ENCODE measurements around the gene HIC2.
"Not testable (repeated sequence)": the region's sequence is repeated elsewhere in the genome, so short reads cannot be mapped to it uniquely, and the experiment has no call there.

- not testable (repeated sequence) for TF ChIP-seq EGR1 (IDR thresholded peaks at IDR 0.05; ENCODE audit: borderline replicate concordance in 1 of 2, low read depth in 2 of 2, low read length in 2 of 2); TCF3 (IDR thresholded peaks at IDR 0.05; ENCODE audit: borderline replicate concordance, insufficient read depth, low read depth, low read length); SIN3A (IDR thresholded peaks at IDR 0.05; ENCODE audit: low read depth, low read length); CHD4 (IDR thresholded peaks at IDR 0.05)
These were observed 15.8 kb upstream of the HIC2 start for GRCh38 chr22:21401197-21401969.

Measured in GM12878 (cell line).